Sigmoid colon (tissue), 4 donors: ENCODE data around the gene DCAF8L2.

Experiments used
- CTCF ChIP-seq, 4 experiments: fragments of 450-650 bp in 3 of 4; fragments of 200-600 bp in 1 of 4; IDR thresholded peaks; one replicate each; pipeline ENCODE4 v1.5.1; 2016 to 2019; ENCODE audit warnings: antibody characterized with exemption in 4 of 4, mild to moderate bottlenecking in 3 of 4, moderate library complexity in 2 of 4
- EP300 ChIP-seq, 4 donors: sonication (generic); formaldehyde crosslinking; IDR thresholded peaks; one replicate each; pipeline ENCODE4 v1.6.1; 2017; ENCODE audit warnings: antibody characterized with exemption in 4 of 4
- POLR2A ChIP-seq, 2 donors: fragments of 450-650 bp; IDR thresholded peaks; one replicate each; pipeline ENCODE4 v1.6.1; 2016; ENCODE audit warnings: antibody characterized with exemption in 2 of 2, mild to moderate bottlenecking in 2 of 2, moderate library complexity in 2 of 2

GRCh38 chrX:27680726-27681125 lies 90.6 kb downstream of the DCAF8L2 start:
- TF ChIP-seq CTCF (IDR thresholded peaks at IDR 0.05) (no peak), POLR2A (IDR thresholded peaks at IDR 0.05) (no peak), EP300 (IDR thresholded peaks at IDR 0.05) (no peak)
